DMS79 (cell line): ENCODE measurements around the gene LINS1.

Experiments used
- DNase-seq: peaks from one replicate; lab custom pipeline; 2025; lab: John Stamatoyannopoulos, UW

The LINS1 gene

GRCh38 chr15:100559330-100559729 is 42.7 kb downstream of the LINS1 start:
- DNase-seq = no peak

- DNase-seq = no peak
Measured at GRCh38 chr15:100558771-100559254, 43.2 kb downstream of the LINS1 start.

- DNase-seq = no peak
Measured at GRCh38 chr15:100553468-100553867, 48.5 kb downstream of the LINS1 start.

- DNase-seq = no peak
Measured at GRCh38 chr15:100547961-100548360, 54.0 kb downstream of the LINS1 start.

GRCh38 chr15:100544946-100545345 is 57.0 kb downstream of the LINS1 start:
- DNase-seq = no peak

GRCh38 chr15:100544338-100544841 is 57.6 kb downstream of the LINS1 start:
- no peak for DNase-seq

GRCh38 chr15:100542290-100542689 is 59.7 kb downstream of the LINS1 start:
- no peak for DNase-seq

GRCh38 chr15:100537331-100537730 is 64.7 kb downstream of the LINS1 start:
- DNase-seq = no peak

- DNase-seq = no peak
Measured at GRCh38 chr15:100536733-100537132, 65.3 kb downstream of the LINS1 start.

GRCh38 chr15:100533886-100534285 is 68.1 kb downstream of the LINS1 start:
- DNase-seq = no peak

GRCh38 chr15:100531823-100532327 is 70.1 kb downstream of the LINS1 start:
- no peak for DNase-seq

GRCh38 chr15:100531204-100531603 is 70.8 kb downstream of the LINS1 start:
- no peak for DNase-seq

GRCh38 chr15:100529556-100529955 is 72.4 kb downstream of the LINS1 start:
- no peak for DNase-seq

GRCh38 chr15:100528833-100529428 is 73.1 kb downstream of the LINS1 start, which contains the start of gene CERS3:
TSS of gene CERS3 (minus strand) at chr15:100528950. CDS start at chr15:100501849, 27,101 bp downstream.
- DNase-seq = no peak

- DNase-seq = no peak
Measured at GRCh38 chr15:100526027-100526481, 75.9 kb downstream of the LINS1 start.

- DNase-seq = no peak
Measured at GRCh38 chr15:100525436-100525835, 76.5 kb downstream of the LINS1 start.

GRCh38 chr15:100524326-100524725 is 77.7 kb downstream of the LINS1 start:
- DNase-seq = no peak

- DNase-seq = no peak
Measured at GRCh38 chr15:100521907-100522306, 80.1 kb downstream of the LINS1 start.

- DNase-seq = no peak
Measured at GRCh38 chr15:100520132-100520921, 81.7 kb downstream of the LINS1 start.

- DNase-seq = no peak
Measured at GRCh38 chr15:100517846-100518245, 84.1 kb downstream of the LINS1 start.
